Sigmoid colon (tissue), 4 donors: ENCODE data around the gene ATRNL1.

Experiments used
- CTCF ChIP-seq, 4 experiments: fragments of 450-650 bp in 3 of 4; fragments of 200-600 bp in 1 of 4; IDR thresholded peaks; one replicate each; pipeline ENCODE4 v1.5.1; 2016 to 2019; ENCODE audit warnings: antibody characterized with exemption in 4 of 4, mild to moderate bottlenecking in 3 of 4, moderate library complexity in 2 of 4
- EP300 ChIP-seq, 4 donors: sonication (generic); formaldehyde crosslinking; IDR thresholded peaks; one replicate each; pipeline ENCODE4 v1.6.1; 2017; ENCODE audit warnings: antibody characterized with exemption in 4 of 4
- POLR2A ChIP-seq, 2 donors: fragments of 450-650 bp; IDR thresholded peaks; one replicate each; pipeline ENCODE4 v1.6.1; 2016; ENCODE audit warnings: antibody characterized with exemption in 2 of 2, mild to moderate bottlenecking in 2 of 2, moderate library complexity in 2 of 2
- POLR2AphosphoS5 ChIP-seq, 4 donors: sonication (generic); formaldehyde crosslinking; IDR thresholded peaks; one replicate each; pipeline ENCODE4 v1.6.1; 2017; ENCODE audit warnings: antibody characterized with exemption in 4 of 4

GRCh38 chr10:115760131-115760530 is 667.0 kb downstream of the ATRNL1 start:
- TF ChIP-seq POLR2A (IDR thresholded peaks at IDR 0.05): no peak
- no peak for TF ChIP-seq CTCF (IDR thresholded peaks at IDR 0.05)
- no peak for TF ChIP-seq POLR2AphosphoS5 (IDR thresholded peaks at IDR 0.05)
- no peak for TF ChIP-seq EP300 (IDR thresholded peaks at IDR 0.05)
